Adrenal gland (tissue), 5 donors: Measurements from ENCODE around the gene ISLR.

ENCODE experiments used
- CTCF ChIP-seq, 6 experiments: fragments of 450-650 bp in 4 of 6; fragments of 200-600 bp in 2 of 6; sonication (generic) in 1 of 6; IDR thresholded peaks; 1 replicate in 5 of 6; 2 replicates in 1 of 6; pipeline versions ENCODE4 v1.5.1 to v1.8.0; 2016 to 2021; ENCODE audit warnings: antibody characterized with exemption in 6 of 6, mild to moderate bottlenecking in 2 of 6, moderate library complexity in 1 of 6
- POLR2A ChIP-seq, 2 donors: fragments of 450-650 bp; IDR thresholded peaks; one replicate each; pipeline ENCODE4 v1.6.1; 2017; ENCODE audit warnings: antibody characterized with exemption in 2 of 2, mild to moderate bottlenecking in 2 of 2, moderate library complexity in 1 of 2
- donor health status: DM: no; HTN: no; CAD: no.

- TF ChIP-seq CTCF (IDR thresholded peaks at IDR 0.05) (no peak), POLR2A (IDR thresholded peaks at IDR 0.05) (no peak)
These were observed 39.7 kb upstream of the ISLR start for GRCh38 chr15:74133694-74134386.
